ENCODE results near the gene SH3BP4.

GRCh38 chr2:235095569-235095968 is 143.8 kb downstream of the SH3BP4 start:
- TF ChIP-seq CTCF (IDR thresholded peaks at IDR 0.05): no peak
- TF ChIP-seq EP300 (IDR thresholded peaks at IDR 0.05): no peak
- no peak for TF ChIP-seq POLR2AphosphoS5 (IDR thresholded peaks at IDR 0.05)
- TF ChIP-seq POLR2A (IDR thresholded peaks at IDR 0.05): no peak

All from gastroesophageal sphincter (tissue), 3 donors.